Measurements from ENCODE around the gene ACSF3. TPM values are rescaled to one million over a fixed set of nuclear protein-coding genes. Genes with fewer than 3 reads are reported as not detected.
A peak's percentile ranks its signal among the peaks of the same experiment; 100 is the strongest.
"Not testable (repeated sequence)": the region's sequence is repeated elsewhere in the genome, so short reads cannot be mapped to it uniquely, and the experiment has no call there.

Gene ACSF3
- total and polyA plus RNA-seq, 2 donors, result 47.2 to 97.2 TPM

- 96% methylated on average over 10 of the region's 10 CpGs for WGBS
- Histone ChIP-seq H3K9me3 (ENCODE audit: control insufficient read depth in 2 of 2, insufficient read depth in 1 of 2, low read length in 1 of 2) (peaks cover 0 to 11% of the 10 kb centered on the region in 2 donors), H3K4me1 (ENCODE audit: control insufficient read depth in 2 of 2, insufficient read depth in 2 of 2, low read length in 2 of 2) (peaks cover 23 to 70% of the 10 kb centered on the region in 2 donors), H3K27me3 (ENCODE audit: control insufficient read depth in 2 of 2, insufficient read depth in 1 of 2, low read length in 1 of 2) (peaks cover 0 to 20% of the 10 kb centered on the region in 2 donors)
- H3K36me3 ChIP-seq (ENCODE audit: control insufficient read depth in 2 of 2, insufficient read depth in 2 of 2, low read length in 1 of 2); H3K27ac ChIP-seq (ENCODE audit: low read depth in 1 of 2, low read length in 1 of 2); DNase-seq (ENCODE audit: low read depth in 6 of 9, low spot score in 9 of 9); H3K4me3 ChIP-seq (ENCODE audit: low read length in 2 of 2): not testable (repeated sequence)
Observed at GRCh38 chr16:89165681-89165979, 72.0 kb downstream of the ACSF3 start.

DNA sequence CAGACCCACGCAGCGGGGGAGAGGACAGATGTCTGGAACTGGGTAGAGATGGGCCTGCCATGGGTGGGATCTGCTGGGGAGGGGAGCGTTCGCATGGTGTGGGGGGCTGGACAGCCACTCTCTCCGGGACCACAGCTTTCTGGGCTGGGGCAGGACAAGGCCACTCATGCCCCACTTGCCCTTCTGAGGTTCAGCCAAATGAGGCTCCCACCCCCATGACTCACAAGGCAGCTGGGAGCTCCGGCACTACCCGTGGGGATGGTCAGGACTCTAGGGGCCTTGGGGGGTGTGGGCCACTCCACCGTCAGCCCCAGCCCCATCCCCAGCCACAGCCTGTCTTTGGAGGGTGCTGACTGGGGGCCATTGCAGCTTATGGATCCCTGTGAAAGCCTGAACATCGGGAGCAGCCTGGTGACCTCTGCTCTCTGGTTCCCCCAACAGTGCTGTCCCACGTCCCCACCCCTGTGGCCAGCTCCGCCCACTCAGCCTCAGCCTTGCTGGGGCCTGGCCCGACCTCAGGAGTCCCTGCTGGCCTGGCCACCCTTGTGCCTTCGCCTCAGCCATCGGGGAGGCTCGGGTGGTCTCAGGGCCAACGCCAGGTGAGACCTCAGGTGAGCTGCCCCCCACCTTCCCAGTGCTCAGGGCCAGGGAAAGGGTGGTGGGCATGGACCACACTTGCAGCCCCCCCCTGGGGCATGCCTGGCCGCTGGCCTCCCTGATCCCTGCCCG is 73.2 kb downstream of the ACSF3 start:
- H3K27me3 ChIP-seq (ENCODE audit: control insufficient read depth in 2 of 2, insufficient read depth in 1 of 2, low read length in 1 of 2), result peaks cover 0 to 29% of the 10 kb centered on the region in 2 donors
- no peak for DNase-seq (ENCODE audit: low read depth in 6 of 9, low spot score in 9 of 9)
- H3K36me3 ChIP-seq (ENCODE audit: control insufficient read depth in 2 of 2, insufficient read depth in 2 of 2, low read length in 1 of 2), result no peaks in the 10 kb centered on the region
- peaks cover 0 to 14% of the 10 kb centered on the region in 2 donors for H3K9me3 ChIP-seq (ENCODE audit: control insufficient read depth in 2 of 2, insufficient read depth in 1 of 2, low read length in 1 of 2)
- H3K4me1 ChIP-seq (ENCODE audit: control insufficient read depth in 2 of 2, insufficient read depth in 2 of 2, low read length in 2 of 2), result peaks cover 26 to 73% of the 10 kb centered on the region in 2 donors
- no peak overlapping the region for H3K27ac ChIP-seq (ENCODE audit: low read depth in 1 of 2, low read length in 1 of 2)
- no peak overlapping the region for H3K4me3 ChIP-seq (ENCODE audit: low read length in 2 of 2)
- 89% methylated on average over 18 of the region's 18 CpGs for WGBS

GRCh38 chr16:89167425-89167941 is 73.8 kb downstream of the ACSF3 start:
- peak; percentile 34 to 90 (median 81) for DNase-seq (ENCODE audit: low read depth in 6 of 9, low spot score in 9 of 9)
- H3K9me3 ChIP-seq (ENCODE audit: control insufficient read depth in 2 of 2, insufficient read depth in 1 of 2, low read length in 1 of 2), result peaks cover 0 to 14% of the 10 kb centered on the region in 2 donors
- H3K4me1 ChIP-seq (ENCODE audit: control insufficient read depth in 2 of 2, insufficient read depth in 2 of 2, low read length in 2 of 2), result peaks cover 20 to 69% of the 10 kb centered on the region in 2 donors
- peaks cover 2 to 35% of the 10 kb centered on the region in 2 donors for H3K27me3 ChIP-seq (ENCODE audit: control insufficient read depth in 2 of 2, insufficient read depth in 1 of 2, low read length in 1 of 2)
- WGBS, result 26% methylated on average over 18 of the region's 18 CpGs
- no peak overlapping the region for H3K27ac ChIP-seq (ENCODE audit: low read depth in 1 of 2, low read length in 1 of 2)
- H3K4me3 ChIP-seq (ENCODE audit: low read length in 2 of 2), result no peak overlapping the region
- no peaks in the 10 kb centered on the region for H3K36me3 ChIP-seq (ENCODE audit: control insufficient read depth in 2 of 2, insufficient read depth in 2 of 2, low read length in 1 of 2)

GRCh38 chr16:89168381-89169189 is 74.9 kb downstream of the ACSF3 start:
- Histone ChIP-seq H3K4me3 (ENCODE audit: low read length in 2 of 2) (no peak overlapping the region), H3K27me3 (ENCODE audit: control insufficient read depth in 2 of 2, insufficient read depth in 1 of 2, low read length in 1 of 2) (peaks cover 4 to 46% of the 10 kb centered on the region in 2 donors), H3K4me1 (ENCODE audit: control insufficient read depth in 2 of 2, insufficient read depth in 2 of 2, low read length in 2 of 2) (peaks cover 12 to 58% of the 10 kb centered on the region in 2 donors), H3K36me3 (ENCODE audit: control insufficient read depth in 2 of 2, insufficient read depth in 2 of 2, low read length in 1 of 2) (no peaks in the 10 kb centered on the region), H3K9me3 (ENCODE audit: control insufficient read depth in 2 of 2, insufficient read depth in 1 of 2, low read length in 1 of 2) (peaks cover 0 to 14% of the 10 kb centered on the region in 2 donors), H3K27ac (ENCODE audit: low read depth in 1 of 2, low read length in 1 of 2) (no peak overlapping the region)
- no peak for DNase-seq (ENCODE audit: low read depth in 6 of 9, low spot score in 9 of 9)
- WGBS, result 93% methylated on average over 23 of the region's 23 CpGs

DNA sequence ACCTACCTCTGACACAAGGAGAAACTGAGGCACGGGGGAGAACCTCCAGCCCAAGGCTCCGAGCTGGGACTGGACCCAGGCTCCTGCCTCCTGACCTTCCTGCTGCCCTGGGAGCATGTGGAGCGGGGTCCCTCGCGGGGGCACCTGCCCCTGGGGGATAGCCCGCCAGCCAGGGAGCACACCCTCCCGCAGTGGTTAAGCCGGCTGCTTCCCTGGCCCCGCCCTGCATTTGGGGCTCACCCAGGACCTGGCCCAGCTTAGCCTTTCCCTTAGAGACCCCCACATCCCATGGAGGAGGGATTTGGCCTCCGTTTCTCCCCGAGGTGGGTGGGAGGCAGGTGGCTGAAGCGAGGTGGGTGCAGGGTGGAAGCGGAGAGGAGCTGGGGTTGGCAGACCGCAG is 76.1 kb downstream of the ACSF3 start:
- no peak for DNase-seq (ENCODE audit: low read depth in 6 of 9, low spot score in 9 of 9)
- WGBS, result 75% methylated on average over 14 of the region's 14 CpGs
- H3K4me1 ChIP-seq (ENCODE audit: control insufficient read depth in 2 of 2, insufficient read depth in 2 of 2, low read length in 2 of 2), result peaks cover 12 to 52% of the 10 kb centered on the region in 2 donors
- no peaks in the 10 kb centered on the region for H3K36me3 ChIP-seq (ENCODE audit: control insufficient read depth in 2 of 2, insufficient read depth in 2 of 2, low read length in 1 of 2)
- H3K9me3 ChIP-seq (ENCODE audit: control insufficient read depth in 2 of 2, insufficient read depth in 1 of 2, low read length in 1 of 2), result peaks cover 0 to 14% of the 10 kb centered on the region in 2 donors
- H3K4me3 ChIP-seq (ENCODE audit: low read length in 2 of 2), result no peak overlapping the region
- H3K27me3 ChIP-seq (ENCODE audit: control insufficient read depth in 2 of 2, insufficient read depth in 1 of 2, low read length in 1 of 2), result peaks cover 4 to 58% of the 10 kb centered on the region in 2 donors
- no peak overlapping the region for H3K27ac ChIP-seq (ENCODE audit: low read depth in 1 of 2, low read length in 1 of 2)

GRCh38 chr16:89170346-89171215 is 76.9 kb downstream of the ACSF3 start:
- Histone ChIP-seq H3K4me3 (ENCODE audit: low read length in 2 of 2) (peak overlapping the region; percentile 20 to 41), H3K27me3 (ENCODE audit: control insufficient read depth in 2 of 2, insufficient read depth in 1 of 2, low read length in 1 of 2) (peaks cover 4 to 65% of the 10 kb centered on the region in 2 donors), H3K4me1 (ENCODE audit: control insufficient read depth in 2 of 2, insufficient read depth in 2 of 2, low read length in 2 of 2) (peaks cover 12 to 47% of the 10 kb centered on the region in 2 donors), H3K27ac (ENCODE audit: low read depth in 1 of 2, low read length in 1 of 2) (peak overlapping the region in 1 of 2 donors; percentile 30), H3K9me3 (ENCODE audit: control insufficient read depth in 2 of 2, insufficient read depth in 1 of 2, low read length in 1 of 2) (peaks cover 0 to 14% of the 10 kb centered on the region in 2 donors), H3K36me3 (ENCODE audit: control insufficient read depth in 2 of 2, insufficient read depth in 2 of 2, low read length in 1 of 2) (no peaks in the 10 kb centered on the region)
- peak in 2 of 9 donors; percentile 26 to 53 for DNase-seq (ENCODE audit: low read depth in 6 of 9, low spot score in 9 of 9)
- WGBS, result 20% methylated on average over 34 of the region's 34 CpGs

- Histone ChIP-seq H3K4me1 (ENCODE audit: control insufficient read depth in 2 of 2, insufficient read depth in 2 of 2, low read length in 2 of 2) (peaks cover 12 to 44% of the 10 kb centered on the region in 2 donors), H3K27me3 (ENCODE audit: control insufficient read depth in 2 of 2, insufficient read depth in 1 of 2, low read length in 1 of 2) (peaks cover 4 to 68% of the 10 kb centered on the region in 2 donors), H3K27ac (ENCODE audit: low read depth in 1 of 2, low read length in 1 of 2) (peak within 1 kb of the TSS in 1 of 2 donors; percentile 30), H3K36me3 (ENCODE audit: control insufficient read depth in 2 of 2, insufficient read depth in 2 of 2, low read length in 1 of 2) (no peaks in the 10 kb centered on the region), H3K9me3 (ENCODE audit: control insufficient read depth in 2 of 2, insufficient read depth in 1 of 2, low read length in 1 of 2) (peaks cover 0 to 14% of the 10 kb centered on the region in 2 donors), H3K4me3 (ENCODE audit: low read length in 2 of 2) (peak within 1 kb of the TSS; percentile 20 to 41)
- 8% methylated on average over 74 of the region's 74 CpGs for WGBS
- DNase-seq (ENCODE audit: low read depth in 6 of 9, low spot score in 9 of 9), result peak; percentile 83 to 96 (median 92)
Observed at GRCh38 chr16:89171216-89172170, 77.8 kb downstream of the ACSF3 start, which contains the start of gene CDH15. Gene CDH15, plus strand, starts transcription at chr16:89171748. Its CDS starts 84 bp downstream, at chr16:89171832.

DNA sequence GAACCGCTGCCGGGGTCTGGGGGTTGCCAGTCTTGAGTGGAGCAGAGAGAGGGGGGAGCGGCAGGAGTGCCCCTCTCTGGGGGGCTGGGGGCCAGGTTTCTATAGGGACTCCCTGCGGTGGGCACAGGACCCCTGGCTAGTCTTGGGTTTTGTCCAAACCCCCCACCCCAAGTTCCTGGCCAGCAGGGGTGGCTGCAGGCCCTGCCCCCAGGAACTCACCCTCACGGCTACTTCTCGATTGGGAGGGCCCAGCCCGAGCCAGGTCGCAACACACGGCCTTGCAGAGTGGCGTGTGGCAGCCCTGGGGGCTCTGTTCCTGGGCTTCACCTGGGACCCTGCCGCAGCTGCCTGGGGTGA is 78.5 kb downstream of the ACSF3 start:
- 90% methylated on average over 11 of the region's 11 CpGs for WGBS
- Histone ChIP-seq H3K27ac (ENCODE audit: low read depth in 1 of 2, low read length in 1 of 2) (no peak overlapping the region), H3K36me3 (ENCODE audit: control insufficient read depth in 2 of 2, insufficient read depth in 2 of 2, low read length in 1 of 2) (no peaks in the 10 kb centered on the region), H3K4me3 (ENCODE audit: low read length in 2 of 2) (no peak overlapping the region), H3K4me1 (ENCODE audit: control insufficient read depth in 2 of 2, insufficient read depth in 2 of 2, low read length in 2 of 2) (peaks cover 11 to 38% of the 10 kb centered on the region in 2 donors), H3K27me3 (ENCODE audit: control insufficient read depth in 2 of 2, insufficient read depth in 1 of 2, low read length in 1 of 2) (peaks cover 4 to 68% of the 10 kb centered on the region in 2 donors), H3K9me3 (ENCODE audit: control insufficient read depth in 2 of 2, insufficient read depth in 1 of 2, low read length in 1 of 2) (peaks cover 0 to 10% of the 10 kb centered on the region in 2 donors)
- DNase-seq (ENCODE audit: low read depth in 6 of 9, low spot score in 9 of 9), result no peak

Measured in thymus (tissue), 11 donors.